Fibroblast of the aortic adventitia (primary cell): ENCODE data around the gene PAQR5. TPM values are rescaled to one million over a fixed set of nuclear protein-coding genes. Genes with fewer than 3 reads are reported as not detected.

Source experiments
- DNase-seq: peaks from one replicate; pipeline ENCODE4 v3.0.0-alpha.2; 2010; ENCODE audit warnings: low read depth
- H3K4me3 ChIP-seq: 2 replicates; pipeline ENCODE4 v1.5.1; 2011; ENCODE audit warnings: low read depth, mild to moderate bottlenecking, control low read depth, low read length, moderate library complexity
- total RNA-seq: library from RNA; depleted of rRNA; stranded (reverse); fragments of >200 nt; gene quantifications from 2 replicates; pipeline ENCODE4 v1.2.3, GENCODE V29; 2012; ENCODE audit warnings: low replicate concordance
- TF ChIP-seq, protein P1 (sequence below): IDR thresholded peaks from 2 replicates; pipeline ENCODE4 v1.5.1; 2011; ENCODE audit warnings: mild to moderate bottlenecking, low read length, control low read depth, inconsistent platforms; ENCODE audit not compliant: insufficient read depth

Gene PAQR5
- total RNA-seq, 1 donor, result 13.2 TPM

DNA sequence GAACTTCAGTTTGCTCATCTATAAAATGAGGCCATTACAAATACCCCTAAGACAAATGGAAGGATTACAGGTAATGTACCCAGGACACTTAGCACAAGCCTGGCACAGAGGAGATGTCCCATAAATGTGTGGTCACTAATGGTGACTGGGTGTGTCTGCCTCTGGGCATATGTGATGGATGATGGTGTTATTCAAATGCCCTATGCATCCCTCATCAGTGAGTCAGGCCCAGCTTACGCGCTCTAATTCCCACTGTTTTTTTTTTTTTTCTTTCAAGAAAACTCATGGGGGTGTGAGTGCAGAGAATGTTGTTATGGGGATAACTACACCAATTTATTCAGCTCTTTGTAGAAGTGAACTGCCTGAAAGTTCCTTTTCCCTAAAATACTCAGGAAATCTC lies 91.9 kb downstream of the PAQR5 start:
- DNase-seq, result peak; percentile 55
- TF ChIP-seq, protein P1, sequence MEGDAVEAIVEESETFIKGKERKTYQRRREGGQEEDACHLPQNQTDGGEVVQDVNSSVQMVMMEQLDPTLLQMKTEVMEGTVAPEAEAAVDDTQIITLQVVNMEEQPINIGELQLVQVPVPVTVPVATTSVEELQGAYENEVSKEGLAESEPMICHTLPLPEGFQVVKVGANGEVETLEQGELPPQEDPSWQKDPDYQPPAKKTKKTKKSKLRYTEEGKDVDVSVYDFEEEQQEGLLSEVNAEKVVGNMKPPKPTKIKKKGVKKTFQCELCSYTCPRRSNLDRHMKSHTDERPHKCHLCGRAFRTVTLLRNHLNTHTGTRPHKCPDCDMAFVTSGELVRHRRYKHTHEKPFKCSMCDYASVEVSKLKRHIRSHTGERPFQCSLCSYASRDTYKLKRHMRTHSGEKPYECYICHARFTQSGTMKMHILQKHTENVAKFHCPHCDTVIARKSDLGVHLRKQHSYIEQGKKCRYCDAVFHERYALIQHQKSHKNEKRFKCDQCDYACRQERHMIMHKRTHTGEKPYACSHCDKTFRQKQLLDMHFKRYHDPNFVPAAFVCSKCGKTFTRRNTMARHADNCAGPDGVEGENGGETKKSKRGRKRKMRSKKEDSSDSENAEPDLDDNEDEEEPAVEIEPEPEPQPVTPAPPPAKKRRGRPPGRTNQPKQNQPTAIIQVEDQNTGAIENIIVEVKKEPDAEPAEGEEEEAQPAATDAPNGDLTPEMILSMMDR, result no peak
- no peak overlapping the region for H3K4me3 ChIP-seq

DNA sequence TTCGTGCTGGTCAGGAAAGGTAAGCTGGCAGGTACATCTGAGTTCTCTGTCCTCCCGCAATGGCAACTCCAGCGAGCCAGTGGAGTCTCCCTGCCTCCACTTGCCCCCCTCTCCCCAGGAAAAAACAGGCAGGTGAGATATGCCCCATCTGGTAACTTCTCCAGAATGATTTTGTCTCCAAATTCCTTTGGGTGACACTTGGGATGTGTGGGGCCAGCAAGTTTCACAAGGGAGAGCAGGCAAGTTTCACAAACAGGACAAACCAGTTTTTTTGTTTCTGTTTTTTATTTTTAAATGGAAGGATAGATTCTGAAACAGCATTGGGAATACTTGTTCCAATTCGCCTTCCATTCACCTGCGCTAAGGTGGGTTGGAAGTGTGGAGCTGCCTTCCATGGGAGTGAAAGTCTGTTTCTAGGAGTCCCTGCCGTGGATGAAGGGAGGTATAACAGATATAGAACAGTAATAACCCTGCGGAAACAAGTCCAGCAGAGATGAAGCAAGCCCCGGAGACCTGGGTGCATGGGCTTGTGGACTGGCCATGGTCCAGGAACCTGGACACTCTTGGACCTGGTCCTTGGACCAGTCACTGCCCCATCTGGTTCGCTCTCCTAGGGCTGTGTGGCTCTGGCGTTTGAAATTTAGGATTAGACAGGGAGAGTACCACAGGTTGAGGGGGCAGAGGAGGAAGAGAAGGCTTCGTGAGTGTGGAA lies 92.5 kb downstream of the PAQR5 start:
- no peak for DNase-seq
- TF ChIP-seq, protein P1, result no peak
- no peak overlapping the region for H3K4me3 ChIP-seq

DNA sequence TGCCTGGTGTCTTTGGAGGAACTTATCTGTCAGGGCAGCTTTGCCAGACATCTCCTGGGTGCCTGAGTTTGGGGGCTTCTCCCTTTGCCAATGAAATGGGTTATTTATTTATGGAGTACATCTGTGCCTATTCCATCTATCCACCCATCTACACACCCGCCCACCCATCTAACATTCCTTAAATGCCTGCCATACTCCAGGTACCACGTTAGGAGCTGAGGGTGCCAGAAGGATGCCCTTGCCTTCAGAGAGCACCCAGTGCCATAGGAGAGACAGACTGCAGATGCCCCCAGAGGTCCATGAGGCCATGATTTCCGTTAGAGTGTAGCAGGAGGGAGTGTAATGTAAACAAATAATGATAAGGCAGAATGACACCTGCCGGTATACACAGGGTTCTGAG lies 93.6 kb downstream of the PAQR5 start:
- no peak overlapping the region for H3K4me3 ChIP-seq
- no peak for DNase-seq
- TF ChIP-seq, protein P1, result no peak

DNA sequence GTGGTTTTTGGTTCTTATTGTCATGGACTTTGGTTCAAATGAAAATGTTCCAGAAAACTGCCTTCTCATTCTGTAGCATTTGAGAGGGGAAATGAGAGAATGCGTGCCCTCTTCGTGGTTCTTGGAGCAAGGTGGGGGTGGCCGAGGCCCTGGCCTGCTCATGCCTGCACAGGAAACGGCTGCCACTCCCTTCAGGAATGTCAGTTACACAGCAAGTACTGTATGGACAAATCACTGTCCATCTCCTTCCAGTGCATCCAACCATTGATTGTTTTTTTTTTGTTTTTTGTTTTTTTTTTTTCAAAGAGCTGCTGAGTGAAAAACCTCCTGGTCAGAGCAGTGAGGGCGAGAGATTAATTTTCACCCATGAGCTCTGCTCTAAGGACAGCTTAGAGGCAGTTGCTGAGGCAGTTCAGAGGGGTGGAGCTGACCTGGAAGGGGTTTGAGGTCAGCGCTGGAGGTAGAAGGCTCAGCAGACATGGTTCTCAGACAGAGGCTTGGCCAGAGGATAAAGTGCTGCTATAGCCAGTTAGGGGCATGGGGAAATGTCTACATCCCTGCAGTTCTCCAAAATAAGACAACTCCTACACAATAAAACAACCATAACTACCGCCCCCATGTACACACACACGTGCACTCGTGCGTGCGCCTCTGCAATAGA lies 95.2 kb downstream of the PAQR5 start:
- TF ChIP-seq, protein P1, result no peak
- H3K4me3 ChIP-seq, result no peak overlapping the region
- DNase-seq, result no peak

DNA sequence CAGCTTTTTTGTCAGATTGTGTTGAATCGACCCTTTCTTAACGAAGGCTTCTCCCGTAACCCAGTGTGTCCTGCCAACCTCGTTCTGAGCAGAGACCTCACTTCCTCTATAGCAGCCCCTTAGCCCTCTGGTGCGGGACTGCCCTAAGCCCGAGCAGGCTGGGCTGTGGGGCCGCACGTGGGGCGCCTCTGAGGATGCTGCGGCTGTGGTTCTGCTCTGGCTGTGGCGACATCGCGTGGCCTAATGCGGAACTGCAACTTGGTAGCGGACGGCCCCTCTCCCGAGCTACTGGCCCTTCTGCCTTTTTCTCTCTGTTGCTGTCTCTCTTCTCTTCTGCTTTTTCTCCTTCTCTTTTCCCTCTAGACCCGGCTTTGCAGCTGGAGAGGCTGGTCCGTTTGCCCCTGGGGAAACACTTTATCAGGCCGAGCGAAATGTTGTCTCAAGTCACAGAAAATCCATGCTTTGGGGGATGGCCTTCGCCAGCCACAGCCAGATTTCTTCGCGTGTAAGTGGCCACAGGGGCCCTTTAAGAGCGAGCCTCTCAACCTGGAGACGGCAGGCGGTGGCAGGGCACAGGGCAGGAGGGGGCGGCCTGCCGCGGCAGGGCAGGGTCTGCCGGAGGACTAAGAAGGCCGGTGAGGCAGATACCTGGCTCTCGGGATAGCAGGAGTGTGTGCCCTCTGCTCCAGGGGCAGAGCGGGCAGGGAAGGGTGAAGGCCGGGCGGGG lies 96.0 kb downstream of the PAQR5 start:
- H3K4me3 ChIP-seq, result no peak overlapping the region
- peak; percentile 74 for DNase-seq
- TF ChIP-seq, protein P1, result peak; percentile 92

DNA sequence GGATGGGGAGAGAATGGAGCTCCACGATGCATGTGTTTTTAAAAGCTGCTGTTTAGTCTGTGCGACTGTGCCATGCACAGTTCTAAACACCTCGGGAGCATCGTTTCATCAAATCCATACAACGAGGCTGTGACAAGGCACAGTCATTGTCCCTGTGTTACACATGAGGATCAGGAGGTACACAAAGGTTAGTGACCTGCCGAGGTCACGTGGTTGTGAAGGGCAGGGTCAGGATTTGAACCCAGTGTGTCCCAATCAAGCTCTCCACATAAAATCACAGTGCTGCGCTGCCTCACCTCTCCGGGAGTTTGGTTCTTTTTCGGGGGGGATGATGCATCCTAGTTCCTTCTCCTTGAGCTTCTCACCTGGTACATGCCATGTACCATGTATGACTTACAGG lies 96.7 kb downstream of the PAQR5 start:
- no peak for DNase-seq
- TF ChIP-seq, protein P1, result no peak
- no peak overlapping the region for H3K4me3 ChIP-seq
